ENCODE data around the gene DDN. TPM values are rescaled to one million over a fixed set of nuclear protein-coding genes. Genes with fewer than 3 reads are reported as not detected.

Gene DDN
- polyA plus RNA-seq, 1 of the 3 experiments (the other 2 are of a cell fraction): 0.20 TPM

DNA sequence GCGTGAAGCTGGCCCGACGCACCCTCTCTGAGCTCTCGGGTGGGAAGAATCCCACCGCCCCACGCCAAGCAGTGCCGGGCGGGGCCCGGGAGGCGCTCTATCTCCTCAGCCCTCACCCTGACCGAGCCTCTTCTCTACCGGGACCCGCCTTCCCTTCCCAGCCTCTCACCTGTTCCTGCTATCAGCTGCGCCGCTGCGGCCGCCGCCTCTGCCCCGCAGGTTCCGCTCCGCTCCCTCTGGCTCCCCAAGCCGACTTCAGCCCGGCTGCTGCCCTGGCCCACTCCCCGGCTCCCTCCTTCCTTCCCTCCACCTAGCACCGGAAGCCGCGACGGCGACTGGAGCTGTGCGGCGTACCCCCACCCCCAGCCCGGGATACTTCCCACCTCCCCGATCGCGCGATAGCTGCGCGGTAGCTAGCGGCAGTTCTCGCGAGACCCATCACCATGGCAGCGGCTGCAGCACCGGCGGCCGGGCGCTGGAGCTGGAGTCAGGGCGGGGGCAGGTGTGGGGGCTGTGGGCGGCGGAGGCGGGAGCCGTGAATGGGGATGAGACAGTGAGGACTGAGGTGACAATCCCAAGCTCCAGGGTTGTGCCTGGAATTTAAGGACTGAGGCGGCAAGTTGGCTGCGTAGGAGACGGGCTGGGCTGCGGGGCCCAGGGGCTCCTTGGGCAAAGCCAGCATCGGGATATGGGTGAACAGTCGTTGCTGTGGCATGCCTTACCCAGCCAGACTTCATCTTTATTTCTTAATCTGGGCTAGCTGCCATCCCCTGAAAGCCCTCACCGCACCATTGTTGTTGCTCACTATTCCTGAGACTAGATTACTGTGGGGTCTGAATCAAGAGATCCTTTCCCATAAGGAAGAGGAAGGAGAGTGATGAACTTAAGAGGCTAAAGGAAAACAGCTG lies 41.8 kb downstream of the DDN start, which contains the start of gene ARF3:
ARF3 (minus strand) TSS at position 347 of the 908 bp plus-strand sequence. CDS start 16,392 bp downstream, outside the sequence.
- peaks cover 49% of the 10 kb centered on the region for H3K79me2 ChIP-seq (ENCODE audit: insufficient read depth)
- peaks cover 25 to 32% of the 10 kb centered on the region in 2 experiments for H3K36me3 ChIP-seq (replicated peaks in 1 of 2; ENCODE audit: control insufficient read depth in 1 of 2, insufficient read depth in 2 of 2, low read length in 1 of 2)
- H2AFZ ChIP-seq (ENCODE audit: low read depth): peak within 1 kb of the TSS; percentile 81
- WGBS (ENCODE audit: low lambda C conversion rate): 1% methylated on average over 45 of the region's 58 CpGs
- DNase-seq: peak; percentile 98
- H3K4me2 ChIP-seq: peak within 1 kb of the TSS; percentile 70
- H3K9ac ChIP-seq: peak within 1 kb of the TSS; percentile 92
- no peaks in the 10 kb centered on the region for H3K9me2 ChIP-seq
- POLR2A ChIA-PET: interaction anchor here (0.9 to 1.4 kb wide), 6 partner anchors 42 to 173 kb away, joined by 3 to 5 read pairs (median 4); partner anchors contain the start of genes PRKAG1, RHEBL1, RND1 and TUBA1B
- H3K27me3 ChIP-seq (ENCODE audit: insufficient read depth): no peaks in the 10 kb centered on the region; the same call in 1 of the 2 replicates
- H3K4me1 ChIP-seq (ENCODE audit: control insufficient read depth in 1 of 2, insufficient read depth in 2 of 2, low read depth in 1 of 2, low read length in 1 of 2): peaks cover 7 to 16% of the 10 kb centered on the region in 2 experiments; a peak in 3 of 4 replicates
- no peaks in the 10 kb centered on the region for H3K9me3 ChIP-seq
- peak within 1 kb of the TSS; percentile 87 to 90 for H3K27ac ChIP-seq (ENCODE audit: low read depth in 2 of 2, low read length in 1 of 2)
- TF ChIP-seq, protein P1, sequence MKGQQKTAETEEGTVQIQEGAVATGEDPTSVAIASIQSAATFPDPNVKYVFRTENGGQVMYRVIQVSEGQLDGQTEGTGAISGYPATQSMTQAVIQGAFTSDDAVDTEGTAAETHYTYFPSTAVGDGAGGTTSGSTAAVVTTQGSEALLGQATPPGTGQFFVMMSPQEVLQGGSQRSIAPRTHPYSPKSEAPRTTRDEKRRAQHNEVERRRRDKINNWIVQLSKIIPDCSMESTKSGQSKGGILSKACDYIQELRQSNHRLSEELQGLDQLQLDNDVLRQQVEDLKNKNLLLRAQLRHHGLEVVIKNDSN (IDR thresholded peaks at IDR 0.05; ENCODE audit: borderline replicate concordance, low read depth): no peak
- TF ChIP-seq POLR2AphosphoS5 (IDR thresholded peaks at IDR 0.05; ENCODE audit: low read depth, low read length): peak; percentile 71
- peak; percentile 65 for TF ChIP-seq GABPA (IDR thresholded peaks at IDR 0.05; ENCODE audit: low read depth)
- TF ChIP-seq TAF1 (IDR thresholded peaks at IDR 0.05; ENCODE audit: borderline replicate concordance, low read depth, low read length): peak; percentile 78
- TF ChIP-seq CHD2 (IDR thresholded peaks at IDR 0.05; ENCODE audit: low read length, partially characterized antibody): peak; percentile 100
- no peak for TF ChIP-seq JUND (IDR thresholded peaks at IDR 0.05)
- TF ChIP-seq NFIC (IDR thresholded peaks at IDR 0.05; ENCODE audit: borderline replicate concordance): no peak
- TF ChIP-seq, protein P2, sequence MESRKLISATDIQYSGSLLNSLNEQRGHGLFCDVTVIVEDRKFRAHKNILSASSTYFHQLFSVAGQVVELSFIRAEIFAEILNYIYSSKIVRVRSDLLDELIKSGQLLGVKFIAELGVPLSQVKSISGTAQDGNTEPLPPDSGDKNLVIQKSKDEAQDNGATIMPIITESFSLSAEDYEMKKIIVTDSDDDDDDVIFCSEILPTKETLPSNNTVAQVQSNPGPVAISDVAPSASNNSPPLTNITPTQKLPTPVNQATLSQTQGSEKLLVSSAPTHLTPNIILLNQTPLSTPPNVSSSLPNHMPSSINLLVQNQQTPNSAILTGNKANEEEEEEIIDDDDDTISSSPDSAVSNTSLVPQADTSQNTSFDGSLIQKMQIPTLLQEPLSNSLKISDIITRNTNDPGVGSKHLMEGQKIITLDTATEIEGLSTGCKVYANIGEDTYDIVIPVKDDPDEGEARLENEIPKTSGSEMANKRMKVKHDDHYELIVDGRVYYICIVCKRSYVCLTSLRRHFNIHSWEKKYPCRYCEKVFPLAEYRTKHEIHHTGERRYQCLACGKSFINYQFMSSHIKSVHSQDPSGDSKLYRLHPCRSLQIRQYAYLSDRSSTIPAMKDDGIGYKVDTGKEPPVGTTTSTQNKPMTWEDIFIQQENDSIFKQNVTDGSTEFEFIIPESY (IDR thresholded peaks at IDR 0.05; ENCODE audit: borderline replicate concordance, low read depth): peak; percentile 100
- TF ChIP-seq, protein P3, sequence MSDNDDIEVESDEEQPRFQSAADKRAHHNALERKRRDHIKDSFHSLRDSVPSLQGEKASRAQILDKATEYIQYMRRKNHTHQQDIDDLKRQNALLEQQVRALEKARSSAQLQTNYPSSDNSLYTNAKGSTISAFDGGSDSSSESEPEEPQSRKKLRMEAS (IDR thresholded peaks at IDR 0.05; ENCODE audit: low read depth): peak; percentile 38; the same call in 1 of the 2 replicates
- TF ChIP-seq RXRA (IDR thresholded peaks at IDR 0.05; ENCODE audit: borderline replicate concordance, low read depth): no peak
- TF ChIP-seq MEF2A (IDR thresholded peaks at IDR 0.05; ENCODE audit: borderline replicate concordance, low read depth): no peak
- peak; percentile 56; the same call in 1 of the 2 replicates for TF ChIP-seq ELF1 (IDR thresholded peaks at IDR 0.05)
- TF ChIP-seq SIN3A (IDR thresholded peaks at IDR 0.05; ENCODE audit: borderline replicate concordance, low read depth, low read length): peak; percentile 100
- no peak for TF ChIP-seq EZH2phosphoT487 (IDR thresholded peaks at IDR 0.05; ENCODE audit: borderline replicate concordance, low read depth)
- H3K4me3 ChIP-seq (ENCODE audit: low read depth in 2 of 2, low read length in 1 of 2): peak within 1 kb of the TSS; percentile 83 to 96
- CTCF ChIA-PET: interaction anchor here (0.6 to 5.5 kb wide), 18 partner anchors 9 to 153 kb away, joined by 3 to 52 read pairs (median 4); partner anchors contain the start of genes DDN, WNT1 and WNT10B
- peaks cover 39% of the 10 kb centered on the region for H4K20me1 ChIP-seq (ENCODE audit: insufficient read depth)
- peaks cover 11% of the 10 kb centered on the region for H3F3A ChIP-seq (replicated peaks; ENCODE audit: insufficient read depth)
